Endothelial cell of umbilical vein (primary cell): ENCODE data around the gene RNH1. TPM values are rescaled to one million over a fixed set of nuclear protein-coding genes. Genes with fewer than 3 reads are reported as not detected.

ENCODE experiments used
- BruUV-seq: library from RNA; stranded (reverse); fragments of 400-500 nt; replicated peaks from 2 replicates; lab custom pipeline; 2021; lab: Mats Ljungman, UMichigan
- CTCF ChIA-PET: fragments of 300-600, 350-600 bp; sonication (Branson Sonifier 250); formaldehyde crosslinking; loops from one replicate; lab custom pipeline; 2021; ENCODE audit warnings: antibody characterized with exemption, inconsistent platforms; lab: Charles Lee
- POLR2A ChIA-PET: fragments of 300-600, 350-600 bp; sonication (Branson Sonifier 250); formaldehyde crosslinking; loops from one replicate; lab custom pipeline; 2021; ENCODE audit warnings: antibody characterized with exemption, inconsistent platforms; lab: Charles Lee
- DNase-seq: peaks from one replicate; pipeline ENCODE4 v3.0.0-alpha.2; 2011; ENCODE audit warnings: low read depth, low spot score
- FAIRE-seq: peaks from 2 replicates; lab custom pipeline; 2011; peaks lifted over from hg19 to GRCh38; lab: Jason Lieb, UNC
- H2AFZ ChIP-seq: 2 replicates; pipeline ENCODE4 v1.6.0; 2012; ENCODE audit warnings: low read depth, low read length, control low read depth, inconsistent platforms
- H3K27ac ChIP-seq: 2 replicates; pipeline ENCODE4 v1.5.1; 2011; ENCODE audit warnings: low read depth, mild to moderate bottlenecking, control low read depth, low read length, moderate library complexity; ENCODE audit not compliant: insufficient read depth
- H3K27me3 ChIP-seq, 2 experiments: 2 replicates each; pipeline versions ENCODE4 v1.6.0 to v1.6.1; 2011; ENCODE audit warnings: low read length in 2 of 2, mixed read lengths in 1 of 2; ENCODE audit not compliant: control insufficient read depth in 2 of 2, insufficient read depth in 2 of 2
- H3K36me3 ChIP-seq, 2 experiments: 2 replicates in 1 of 2; 3 replicates in 1 of 2; pipeline ENCODE4 v1.5.1; 2011; ENCODE audit warnings: low read length in 2 of 2, mild to moderate bottlenecking in 1 of 2, moderate library complexity in 1 of 2; ENCODE audit not compliant: control insufficient read depth in 2 of 2, insufficient read depth in 2 of 2; ENCODE audit errors: extremely low read depth in 1 of 2
- H3K4me1 ChIP-seq: 3 replicates; pipeline ENCODE4 v1.5.1; 2011; ENCODE audit warnings: mild to moderate bottlenecking, low read length; ENCODE audit not compliant: control insufficient read depth, insufficient read depth; ENCODE audit errors: extremely low read depth
- H3K4me2 ChIP-seq: 2 replicates; pipeline ENCODE4 v1.6.1; 2011; ENCODE audit warnings: low read length, control low read depth, mixed read lengths; ENCODE audit not compliant: insufficient read depth
- H3K4me3 ChIP-seq, 3 experiments: fragments of 200-600 bp in 1 of 3; sonication (generic), shearing (Covaris generic) in 1 of 3; replicated peaks in 1 of 3; 2 replicates each; pipeline ENCODE4 v1.5.1; 2011 to 2016; ENCODE audit warnings: control low read depth in 3 of 3, low read length in 3 of 3, mild to moderate bottlenecking in 2 of 3, inconsistent platforms in 1 of 3, low read depth in 1 of 3, moderate library complexity in 1 of 3; ENCODE audit not compliant: insufficient read depth in 1 of 3
- H3K79me2 ChIP-seq: 2 replicates; pipeline ENCODE4 v1.6.0; 2012; ENCODE audit warnings: low read length, inconsistent platforms; ENCODE audit not compliant: control insufficient read depth, insufficient read depth
- H3K9ac ChIP-seq: replicated peaks from 2 replicates; pipeline ENCODE3; 2011; ENCODE audit warnings: low read length, control low read depth; ENCODE audit not compliant: insufficient read depth; ENCODE audit errors: extremely low read depth
- H3K9me1 ChIP-seq: replicated peaks from 3 replicates; pipeline ENCODE4 v1.6.0; 2011; ENCODE audit warnings: mild to moderate bottlenecking, low read length; ENCODE audit not compliant: control insufficient read depth, insufficient read depth; ENCODE audit errors: extremely low read depth
- H3K9me3 ChIP-seq: replicated peaks from 2 replicates; pipeline ENCODE4 v1.5.1; 2012; ENCODE audit warnings: low read length, inconsistent platforms; ENCODE audit not compliant: control insufficient read depth, insufficient read depth
- H4K20me1 ChIP-seq: replicated peaks from 2 replicates; pipeline ENCODE3; 2011; ENCODE audit warnings: mild to moderate bottlenecking, low read length; ENCODE audit not compliant: control insufficient read depth, insufficient read depth; ENCODE audit errors: extremely low read depth
- CTCF ChIP-seq, 2 donors: IDR thresholded peaks; 1 replicate in 1 of 2; 2 replicates in 1 of 2; pipeline ENCODE4 v1.5.1; 2011; ENCODE audit warnings: low read length in 2 of 2, mild to moderate bottlenecking in 2 of 2, moderate library complexity in 2 of 2, control low read depth in 1 of 2, inconsistent platforms in 1 of 2, low read depth in 1 of 2; ENCODE audit not compliant: insufficient read depth in 1 of 2; ENCODE audit errors: extremely low read depth in 1 of 2
- EZH2 ChIP-seq: IDR thresholded peaks from 2 replicates; pipeline ENCODE4 v1.6.1; 2012; ENCODE audit warnings: borderline replicate concordance, low read depth, mild to moderate bottlenecking, moderate library complexity, low read length, inconsistent platforms; ENCODE audit not compliant: severe bottlenecking
- FOS ChIP-seq: IDR thresholded peaks from 2 replicates; pipeline ENCODE4 v1.6.1; 2011; ENCODE audit warnings: mild to moderate bottlenecking, low read length, moderate library complexity, borderline replicate concordance; ENCODE audit not compliant: insufficient read depth
- GATA2 ChIP-seq: IDR thresholded peaks from 2 replicates; pipeline ENCODE4 v1.7.0; 2011; ENCODE audit warnings: low read depth, mild to moderate bottlenecking, moderate library complexity, mixed read lengths, low read length; ENCODE audit not compliant: insufficient read length, insufficient read depth
- JUN ChIP-seq: IDR thresholded peaks from 2 replicates; pipeline ENCODE4 v1.6.1; 2011; ENCODE audit warnings: borderline replicate concordance, low read depth; ENCODE audit not compliant: insufficient read length, insufficient read depth
- MAX ChIP-seq: IDR thresholded peaks from 2 replicates; pipeline ENCODE4 v1.6.1; 2011; ENCODE audit not compliant: insufficient read depth, insufficient read length
- MYC ChIP-seq: IDR thresholded peaks from one replicate; pipeline ENCODE4 v1.6.1; 2011; ENCODE audit warnings: mild to moderate bottlenecking, low read depth, low read length
- POLR2A ChIP-seq: IDR thresholded peaks from 2 replicates; pipeline ENCODE4 v1.6.1; 2012; ENCODE audit warnings: low read depth, mild to moderate bottlenecking, control low read depth, low read length
- POLR2AphosphoS5 ChIP-seq: IDR thresholded peaks from 2 replicates; pipeline ENCODE4 v1.6.1; 2012; ENCODE audit warnings: low read depth, mild to moderate bottlenecking, control low read depth, low read length, moderate library complexity; ENCODE audit not compliant: insufficient read depth
- dilution Hi-C: fragments of 300-500 bp; cut with MboI; formaldehyde crosslinking; loops from one replicate; pipeline ENCODE4 v1.15.0; 2019; ENCODE audit warnings: low sequenced_read_pairs; ENCODE audit not compliant: extremely low pct_ligation_motif_present
- intact Hi-C: fragments of 100-400 bp; cut with micrococcal nuclease; formaldehyde crosslinking; loops from one replicate; pipeline ENCODE4 v1.10.0; 2022
- polyA plus RNA-seq, 4 experiments: library from polyadenylated mRNA; depleted of rRNA in 3 of 4; stranded (reverse) in 3 of 4; unstranded in 1 of 4; fragments of >200 nt; gene quantifications; 2 replicates each; pipeline versions ENCODE4 v1.2.1 to v1.2.3, GENCODE V29; 2011 to 2012; ENCODE audit warnings: missing spikeins in 1 of 4
- total RNA-seq: library from RNA; stranded (reverse); gene quantifications from 2 replicates; pipeline ENCODE4 v1.2.3, GENCODE V29; 2021

The RNH1 gene
- total and polyA plus RNA-seq, 2 donors (not counting 3 experiments of a cell fraction or from before 2014, with no cell fraction given): 144 to 198 TPM

DNA sequence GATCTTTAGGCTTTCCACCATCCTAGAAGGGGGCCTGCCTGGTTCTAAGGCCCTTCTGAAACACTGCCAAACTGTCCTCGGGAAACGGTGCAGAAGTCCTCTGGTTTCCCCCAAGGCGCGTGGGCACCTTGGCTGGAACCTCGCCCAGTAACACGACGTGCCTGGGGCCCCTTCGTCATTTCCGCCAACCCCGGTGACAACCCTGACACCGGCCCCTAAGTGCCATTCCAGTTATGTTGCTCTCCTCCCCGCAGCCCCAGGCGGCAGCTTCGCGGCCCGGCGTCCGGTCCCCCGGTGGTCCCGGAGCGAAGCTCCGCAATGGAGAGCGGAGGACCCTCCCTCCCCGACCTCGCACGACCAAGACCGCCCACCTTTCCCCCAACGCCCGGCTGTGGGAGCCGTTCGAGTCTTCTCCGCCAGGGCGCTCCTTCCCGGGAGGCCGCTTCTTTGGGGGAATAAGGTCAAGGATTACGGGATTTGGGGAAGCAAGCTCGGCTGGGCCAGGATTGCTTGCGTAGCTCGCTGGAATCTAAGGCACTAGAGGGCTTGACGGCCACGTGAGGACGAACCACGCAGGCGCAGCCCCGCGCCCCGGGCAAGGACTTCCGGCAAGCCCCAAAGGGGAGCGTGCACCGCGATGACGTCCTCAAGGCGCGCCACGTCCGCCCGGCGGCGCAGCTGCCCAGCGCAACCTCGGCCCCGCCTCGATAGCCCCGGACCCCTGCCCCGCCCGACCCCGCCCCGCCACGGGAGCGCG, 626 bp downstream of the RNH1 start:
- peak overlapping the region; percentile 82 for H3K4me2 ChIP-seq
- H3K9me1 ChIP-seq: no peaks in the 10 kb centered on the region
- dilution Hi-C loops: no loop called here
- peak overlapping the region; percentile 99 for H3K27ac ChIP-seq
- H2AFZ ChIP-seq: peak overlapping the region; percentile 38
- peak; percentile 98 for FAIRE-seq
- no peaks in the 10 kb centered on the region for H3K9me3 ChIP-seq
- H3K27me3 ChIP-seq: no peaks in the 10 kb centered on the region
- POLR2A ChIA-PET: interaction anchor here (0.7 to 1.4 kb wide), 6 partner anchors 37 to 515 kb away, joined by 3 to 4 read pairs (median 3); partner anchors contain the start of genes BET1L and RIC8A
- peaks cover 20% of the 10 kb centered on the region for H3K79me2 ChIP-seq
- no peaks in the 10 kb centered on the region for H4K20me1 ChIP-seq
- no peak for TF ChIP-seq POLR2AphosphoS5
- peak; percentile 92 for TF ChIP-seq MAX
- TF ChIP-seq MYC: peak; percentile 94
- TF ChIP-seq EZH2: no peak
- no peak for TF ChIP-seq FOS
- no peak for TF ChIP-seq JUN
- no peak for TF ChIP-seq CTCF (IDR thresholded peaks at IDR 0.05; ENCODE audit: extremely low read depth in 1 of 2, insufficient read depth in 1 of 2, low read depth in 1 of 2, low read length in 2 of 2)
- no peak for TF ChIP-seq GATA2
- peak; percentile 53 for TF ChIP-seq POLR2A
- peaks cover 24% of the 10 kb centered on the region for H3K4me1 ChIP-seq
- peak overlapping the region; percentile 69 to 81 (median 79) for H3K4me3 ChIP-seq
- CTCF ChIA-PET: interaction anchor here (1.1 to 1.3 kb wide), 2 partner anchors 12 to 99 kb away, joined by 3 to 6 read pairs; no protein-coding TSS in a partner anchor
- H3K36me3 ChIP-seq: peaks cover 0 to 5% of the 10 kb centered on the region in 2 experiments
- intact Hi-C loops: loop anchor here (1.0 to 2.0 kb wide), 3 partner anchors 92 to 299 kb away; partner anchors contain the start of genes BET1L, PSMD13, RIC8A and SIGIRR
- peak; percentile 98 for DNase-seq
- TSS peak; percentile 51 for BruUV-seq
- H3K9ac ChIP-seq: peak overlapping the region; percentile 99
